DLD1 (cell line): ENCODE measurements around the gene CELA2B.

Experiments
- in situ Hi-C: cut with HindIII; loops from 2 replicates; pipeline ENCODE4 v1.10.0; 2017; ENCODE audit warnings: low sequenced_read_pairs

Gene CELA2B

GRCh38 chr1:15524021-15524282 is 48.0 kb downstream of the CELA2B start, which contains the start of gene CASP9:
CASP9 (minus strand) TSS chr1:15524215; CDS start chr1:15524200, 15 bp downstream.
- in situ Hi-C loops, result no loop called here

GRCh38 chr1:15524283-15525049 is 48.6 kb downstream of the CELA2B start:
- in situ Hi-C loops, result no loop called here

- in situ Hi-C loops, result no loop called here
These were observed 49.4 kb downstream of the CELA2B start for GRCh38 chr1:15525050-15526020.

- in situ Hi-C loops, result no loop called here
These were observed 50.2 kb downstream of the CELA2B start for GRCh38 chr1:15526021-15526489.

GRCh38 chr1:15526490-15527339 is 50.8 kb downstream of the CELA2B start, which contains the start of gene DNAJC16:
DNAJC16 (plus strand) TSS chr1:15526848; CDS start chr1:15529106, 2,258 bp downstream.
- in situ Hi-C loops, result no loop called here

GRCh38 chr1:15531003-15531402 is 55.1 kb downstream of the CELA2B start:
- in situ Hi-C loops, result no loop called here

GRCh38 chr1:15531682-15532081 is 55.8 kb downstream of the CELA2B start:
- in situ Hi-C loops, result no loop called here

- in situ Hi-C loops, result no loop called here
These were observed 62.9 kb downstream of the CELA2B start for GRCh38 chr1:15538771-15539170.

GRCh38 chr1:15540186-15540585 is 64.3 kb downstream of the CELA2B start:
- in situ Hi-C loops, result no loop called here
